H9 (cell line): ENCODE results near the gene NEK7. TPM values are rescaled to one million over a fixed set of nuclear protein-coding genes. Genes with fewer than 3 reads are reported as not detected.

ENCODE experiments used
- DNase-seq: peaks from one replicate; pipeline ENCODE4 v3.0.0-alpha.2; 2017
- H2AFZ ChIP-seq: one replicate; pipeline ENCODE4 v1.6.1; 2013; ENCODE audit warnings: mild to moderate bottlenecking, low read length, control low read depth, moderate library complexity
- H2AK5ac ChIP-seq: 2 replicates; pipeline ENCODE4 v1.6.1; 2013; ENCODE audit warnings: low read length, control low read depth, mixed read lengths; ENCODE audit not compliant: insufficient read length
- H2BK120ac ChIP-seq: one replicate; pipeline ENCODE4 v1.6.1; 2013; ENCODE audit warnings: low read depth, mild to moderate bottlenecking, low read length, control low read depth, inconsistent platforms; ENCODE audit not compliant: poor library complexity, severe bottlenecking
- H2BK12ac ChIP-seq: 2 replicates; pipeline ENCODE4 v1.6.1; 2013; ENCODE audit warnings: low read length, control low read depth, mixed read lengths, low read depth; ENCODE audit not compliant: insufficient read length
- H2BK15ac ChIP-seq: 2 replicates; pipeline ENCODE4 v1.6.1; 2013; ENCODE audit warnings: low read depth, low read length, control low read depth
- H2BK20ac ChIP-seq: one replicate; pipeline ENCODE4 v1.6.1; 2013; ENCODE audit warnings: low read depth, mild to moderate bottlenecking, low read length, control low read depth, inconsistent platforms; ENCODE audit not compliant: poor library complexity, severe bottlenecking
- H2BK5ac ChIP-seq: 2 replicates; pipeline ENCODE4 v1.6.1; 2013; ENCODE audit warnings: low read length, control low read depth, mixed read lengths; ENCODE audit not compliant: insufficient read length
- H3K14ac ChIP-seq: 2 replicates; pipeline ENCODE4 v1.6.1; 2013; ENCODE audit warnings: low read length, control low read depth; ENCODE audit not compliant: insufficient read depth
- H3K18ac ChIP-seq: 2 replicates; pipeline ENCODE4 v1.6.1; 2013; ENCODE audit warnings: low read depth, mild to moderate bottlenecking, mixed read lengths, low read length, control low read depth; ENCODE audit not compliant: insufficient read length
- H3K23ac ChIP-seq: 2 replicates; pipeline ENCODE4 v1.6.1; 2013; ENCODE audit warnings: low read length, control low read depth, mixed read lengths, low read depth; ENCODE audit not compliant: insufficient read length
- H3K23me2 ChIP-seq: 2 replicates; pipeline ENCODE4 v1.6.1; 2013; ENCODE audit warnings: low read depth, mild to moderate bottlenecking, mixed read lengths, low read length, control low read depth; ENCODE audit not compliant: insufficient read length, poor library complexity, severe bottlenecking
- H3K27ac ChIP-seq: 2 replicates; pipeline ENCODE4 v1.5.1; 2013; ENCODE audit warnings: low read length, control low read depth, mixed read lengths, low read depth; ENCODE audit not compliant: insufficient read length
- H3K27me3 ChIP-seq: 2 replicates; pipeline ENCODE4 v1.6.1; 2013; ENCODE audit warnings: low read length, control low read depth, inconsistent platforms; ENCODE audit not compliant: insufficient read depth
- H3K4ac ChIP-seq: 2 replicates; pipeline ENCODE4 v1.6.1; 2013; ENCODE audit warnings: low read depth, mild to moderate bottlenecking, control low read depth, inconsistent platforms, low read length, moderate library complexity
- H3K4me1 ChIP-seq: 2 replicates; pipeline ENCODE4 v1.6.1; 2013; ENCODE audit warnings: low read length, control low read depth, inconsistent platforms; ENCODE audit not compliant: insufficient read depth
- H3K4me2 ChIP-seq: 2 replicates; pipeline ENCODE4 v1.6.1; 2013; ENCODE audit warnings: low read length, control low read depth, mixed read lengths; ENCODE audit not compliant: insufficient read length, insufficient read depth
- H3K56ac ChIP-seq: 2 replicates; pipeline ENCODE4 v1.6.1; 2013; ENCODE audit warnings: low read depth, mild to moderate bottlenecking, mixed read lengths, low read length, control low read depth; ENCODE audit not compliant: insufficient read length
- H3K79me1 ChIP-seq: 2 replicates; pipeline ENCODE4 v1.6.1; 2013; ENCODE audit warnings: low read depth, mild to moderate bottlenecking, moderate library complexity, low read length, control low read depth, inconsistent platforms; ENCODE audit not compliant: insufficient read depth, poor library complexity, severe bottlenecking
- H3K79me2 ChIP-seq: 2 replicates; pipeline ENCODE4 v1.6.1; 2013; ENCODE audit warnings: low read length, control low read depth, inconsistent platforms; ENCODE audit not compliant: insufficient read depth
- H3K9ac ChIP-seq: 2 replicates; pipeline ENCODE4 v1.6.1; 2013; ENCODE audit warnings: low read length, control low read depth, mixed read lengths; ENCODE audit not compliant: insufficient read length; ENCODE audit errors: extremely low read depth
- H3K9me3 ChIP-seq: one replicate; pipeline ENCODE4 v1.6.1; 2013; ENCODE audit warnings: low read depth, low read length, inconsistent platforms; ENCODE audit not compliant: control insufficient read depth
- H3T11ph ChIP-seq: one replicate; pipeline ENCODE4 v1.6.1; 2013; ENCODE audit warnings: mild to moderate bottlenecking, low read length, control low read depth, inconsistent platforms
- H4K20me1 ChIP-seq: one replicate; pipeline ENCODE4 v1.6.1; 2013; ENCODE audit not compliant: control insufficient read depth, insufficient read length, insufficient read depth
- H4K5ac ChIP-seq: 2 replicates; pipeline ENCODE4 v1.6.1; 2013; ENCODE audit warnings: low read depth, mild to moderate bottlenecking, mixed read lengths, low read length, control low read depth; ENCODE audit not compliant: insufficient read length
- H4K8ac ChIP-seq: replicated peaks from 2 replicates; pipeline ENCODE4 v1.6.1; 2013; ENCODE audit warnings: low read length, control low read depth, mixed read lengths, low read depth; ENCODE audit not compliant: insufficient read length
- H4K91ac ChIP-seq: 2 replicates; pipeline ENCODE4 v1.6.1; 2013; ENCODE audit warnings: low read depth, mild to moderate bottlenecking, moderate library complexity, mixed read lengths, low read length, control low read depth; ENCODE audit not compliant: insufficient read length
- H3K27ac Mint-ChIP-seq, 3 experiments: 2 replicates in 2 of 3; 3 replicates in 1 of 3; pipeline ENCODE4 v1.8.0; 2020 to 2021; ENCODE audit warnings: mixed read lengths in 3 of 3, mild to moderate bottlenecking in 1 of 3, moderate library complexity in 1 of 3
- H3K27me3 Mint-ChIP-seq: 2 replicates; pipeline ENCODE4 v1.8.0; 2021; ENCODE audit warnings: low read depth, mild to moderate bottlenecking, moderate library complexity, mixed read lengths
- H3K36me3 Mint-ChIP-seq, 3 experiments: 2 replicates in 2 of 3; 3 replicates in 1 of 3; pipeline ENCODE4 v1.8.0; 2020 to 2021; ENCODE audit warnings: low read depth in 3 of 3, mixed read lengths in 3 of 3; ENCODE audit not compliant: insufficient read depth in 1 of 3
- H3K4me1 Mint-ChIP-seq, 2 experiments: 2 replicates each; pipeline ENCODE4 v1.8.0; 2020; ENCODE audit warnings: mixed read lengths in 2 of 2
- H3K4me3 Mint-ChIP-seq, 2 experiments: 2 replicates in 1 of 2; 3 replicates in 1 of 2; pipeline ENCODE4 v1.8.0; 2020 to 2021; ENCODE audit warnings: mild to moderate bottlenecking in 2 of 2, mixed read lengths in 2 of 2, moderate library complexity in 1 of 2
- H3K9me3 Mint-ChIP-seq, 2 experiments: 2 replicates in 1 of 2; 3 replicates in 1 of 2; pipeline ENCODE4 v1.8.0; 2020; ENCODE audit warnings: mild to moderate bottlenecking in 2 of 2, mixed read lengths in 2 of 2, moderate library complexity in 1 of 2
- total RNA-seq: library from RNA; stranded (reverse); gene quantifications from 2 replicates; pipeline ENCODE4 v1.2.1, GENCODE V29; 2021
- TF ChIP-seq, protein P1 (sequence below): fragments of 200-600 bp; sonication (generic); conservative IDR thresholded peaks from 3 replicates; pipeline ENCODE4 v1.8.0; 2021; ENCODE audit warnings: antibody characterized with exemption, mild to moderate bottlenecking

Gene NEK7
- total RNA-seq, 1 experiment from 2014 or later: 9.6 TPM

- TF ChIP-seq, protein P1, sequence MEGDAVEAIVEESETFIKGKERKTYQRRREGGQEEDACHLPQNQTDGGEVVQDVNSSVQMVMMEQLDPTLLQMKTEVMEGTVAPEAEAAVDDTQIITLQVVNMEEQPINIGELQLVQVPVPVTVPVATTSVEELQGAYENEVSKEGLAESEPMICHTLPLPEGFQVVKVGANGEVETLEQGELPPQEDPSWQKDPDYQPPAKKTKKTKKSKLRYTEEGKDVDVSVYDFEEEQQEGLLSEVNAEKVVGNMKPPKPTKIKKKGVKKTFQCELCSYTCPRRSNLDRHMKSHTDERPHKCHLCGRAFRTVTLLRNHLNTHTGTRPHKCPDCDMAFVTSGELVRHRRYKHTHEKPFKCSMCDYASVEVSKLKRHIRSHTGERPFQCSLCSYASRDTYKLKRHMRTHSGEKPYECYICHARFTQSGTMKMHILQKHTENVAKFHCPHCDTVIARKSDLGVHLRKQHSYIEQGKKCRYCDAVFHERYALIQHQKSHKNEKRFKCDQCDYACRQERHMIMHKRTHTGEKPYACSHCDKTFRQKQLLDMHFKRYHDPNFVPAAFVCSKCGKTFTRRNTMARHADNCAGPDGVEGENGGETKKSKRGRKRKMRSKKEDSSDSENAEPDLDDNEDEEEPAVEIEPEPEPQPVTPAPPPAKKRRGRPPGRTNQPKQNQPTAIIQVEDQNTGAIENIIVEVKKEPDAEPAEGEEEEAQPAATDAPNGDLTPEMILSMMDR: no peak
- Histone ChIP-seq H2BK20ac (no peak overlapping the region), H3K4ac (no peak overlapping the region), H2BK15ac (no peak overlapping the region), H3K4me2 (no peak overlapping the region), H4K8ac (no peak overlapping the region), H3K23me2 (no peaks in the 10 kb centered on the region), H3T11ph (no peak overlapping the region), H2AK5ac (no peak overlapping the region), H3K27ac (no peak overlapping the region), H3K9ac (no peak overlapping the region), H4K20me1 (no peaks in the 10 kb centered on the region), H3K23ac (no peak overlapping the region), H4K91ac (no peak overlapping the region), H2BK5ac (no peak overlapping the region), H2BK12ac (no peak overlapping the region), H3K9me3 (no peaks in the 10 kb centered on the region), H4K5ac (no peak overlapping the region), H3K27me3 (no peaks in the 10 kb centered on the region), H2AFZ (no peak overlapping the region), H3K56ac (no peak overlapping the region), H3K79me1 (no peaks in the 10 kb centered on the region), H2BK120ac (no peak overlapping the region), H3K4me1 (no peaks in the 10 kb centered on the region), H3K14ac (no peak overlapping the region), H3K79me2 (no peaks in the 10 kb centered on the region), H3K18ac (no peak overlapping the region)
- Mint-ChIP-seq H3K4me3 (no peak overlapping the region), H3K27me3 (no peaks in the 10 kb centered on the region), H3K4me1 (peaks cover 4 to 23% of the 10 kb centered on the region in 2 experiments), H3K36me3 (no peaks in the 10 kb centered on the region), H3K27ac (no peak overlapping the region; a peak in 1 of 7 replicates), H3K9me3 (no peaks in the 10 kb centered on the region)
- DNase-seq: no peak
Observed at GRCh38 chr1:198291924-198292323, 135.1 kb downstream of the NEK7 start.
